GM21381 (cell line): ENCODE measurements around the gene EML2.
"Not testable (repeated sequence)": the region's sequence is repeated elsewhere in the genome, so short reads cannot be mapped to it uniquely, and the experiment has no call there.

Experiments used
- ATAC-seq: cut with Tn5 transposase; IDR thresholded peaks from one replicate; pipeline ENCODE4 v1.9.1; 2021; ENCODE audit warnings: mild to moderate bottlenecking, moderate library complexity; ENCODE audit not compliant: unreplicated experiment

Gene EML2

GRCh38 chr19:45650722-45651121, 11.5 kb upstream of the EML2 start:
- no peak for ATAC-seq

- no peak for ATAC-seq
Measured at GRCh38 chr19:45646345-45646698, 7.1 kb upstream of the EML2 start.

GRCh38 chr19:45645631-45646344, 6.6 kb upstream of the EML2 start:
- no peak for ATAC-seq

GRCh38 chr19:45645068-45645630, 6.0 kb upstream of the EML2 start:
- ATAC-seq, result no peak

- no peak for ATAC-seq
Measured at GRCh38 chr19:45643927-45644771, 5.0 kb upstream of the EML2 start.

DNA sequence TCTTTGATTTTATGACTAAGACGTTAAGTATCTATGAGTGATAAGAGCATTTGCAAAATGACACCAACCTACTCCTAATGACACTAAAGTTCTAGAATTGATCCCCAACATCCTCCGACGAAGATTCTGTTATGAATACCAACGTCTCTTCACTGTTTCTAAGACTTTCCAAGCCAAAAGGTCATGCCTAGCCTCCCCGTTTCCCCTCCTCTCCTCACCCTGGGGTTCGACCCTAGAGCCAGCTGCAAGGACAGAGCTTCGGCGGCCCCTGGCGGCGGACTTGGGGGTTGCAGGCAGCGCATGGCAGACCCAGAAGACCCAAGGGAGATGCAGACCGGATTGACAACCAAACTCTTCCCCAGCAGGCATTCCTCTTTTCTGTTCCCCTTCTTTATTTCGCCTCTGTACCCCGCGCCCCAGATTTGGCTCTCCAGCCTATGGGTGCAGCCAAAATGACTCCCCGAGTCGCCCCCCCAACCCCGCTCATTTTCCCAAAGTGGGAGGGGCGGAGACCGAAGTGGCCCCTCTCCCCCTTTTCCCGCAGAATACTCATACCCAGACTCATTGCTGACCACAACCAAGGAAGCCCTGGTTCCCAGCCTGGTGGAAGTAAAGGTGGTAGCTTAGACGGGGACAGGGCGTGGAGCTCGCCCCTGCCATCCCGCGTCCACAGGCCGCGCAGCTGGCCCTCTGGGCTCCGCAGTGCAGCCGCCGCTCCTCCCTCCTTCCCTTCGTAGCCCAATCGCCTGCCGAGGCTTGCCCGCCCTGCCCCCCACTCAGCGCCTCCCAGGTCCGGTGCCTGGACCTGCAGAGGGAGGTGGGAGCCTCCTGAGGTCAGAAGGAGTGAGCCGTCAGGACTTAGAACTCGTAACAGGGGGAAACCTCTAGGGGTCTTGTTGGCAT, 4.1 kb upstream of the EML2 start:
- ATAC-seq, result no peak

DNA sequence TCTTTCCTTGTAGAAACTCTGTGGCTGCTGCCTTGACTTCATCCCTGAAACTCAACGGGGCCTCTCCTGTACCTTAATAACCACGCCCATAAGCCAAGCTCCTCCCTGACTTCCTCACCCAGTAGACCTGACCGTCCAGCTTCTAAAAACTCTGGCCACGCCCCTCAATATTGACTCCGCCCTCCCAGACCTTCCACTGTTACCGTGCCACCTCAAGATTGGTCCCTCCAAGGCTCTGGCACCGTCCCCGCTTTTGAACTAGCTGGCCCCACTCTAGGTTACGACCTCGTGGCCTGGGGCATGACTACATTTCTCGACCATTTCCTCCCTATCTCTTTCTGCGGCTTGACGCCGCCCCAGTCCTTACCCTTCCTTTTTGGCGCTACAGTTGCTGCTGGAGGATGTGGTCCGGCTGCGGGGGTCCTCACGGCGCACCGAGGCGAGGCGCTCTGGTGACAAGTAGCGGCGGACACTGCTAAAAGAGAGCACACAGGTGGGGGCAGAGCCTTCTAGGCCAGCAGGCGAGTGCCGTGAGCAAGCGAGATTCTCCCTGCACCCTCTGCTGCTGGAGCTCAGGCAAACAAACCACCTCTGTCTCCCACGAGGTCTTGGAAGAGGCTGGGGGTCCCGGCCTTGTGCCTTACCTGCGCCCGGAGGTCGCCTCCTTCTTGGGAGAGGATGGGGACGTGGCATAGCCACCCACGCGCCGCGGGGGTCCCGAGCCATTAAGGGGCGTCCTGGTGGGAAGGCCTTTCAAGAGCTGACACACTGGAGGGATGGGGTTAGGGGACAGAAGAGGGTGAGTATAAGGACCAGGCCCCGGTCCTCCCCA, 2.3 kb upstream of the EML2 start:
- peak; percentile 38 for ATAC-seq

- ATAC-seq, result no peak
Measured at GRCh38 chr19:45640849-45641273, 1.7 kb upstream of the EML2 start.

- ATAC-seq, result no peak
Measured at GRCh38 chr19:45637890-45638667, 1.1 kb downstream of the EML2 start.

- no peak for ATAC-seq
Measured at GRCh38 chr19:45636902-45637301, 2.3 kb downstream of the EML2 start.

GRCh38 chr19:45636275-45636674, 2.9 kb downstream of the EML2 start:
- no peak for ATAC-seq

DNA sequence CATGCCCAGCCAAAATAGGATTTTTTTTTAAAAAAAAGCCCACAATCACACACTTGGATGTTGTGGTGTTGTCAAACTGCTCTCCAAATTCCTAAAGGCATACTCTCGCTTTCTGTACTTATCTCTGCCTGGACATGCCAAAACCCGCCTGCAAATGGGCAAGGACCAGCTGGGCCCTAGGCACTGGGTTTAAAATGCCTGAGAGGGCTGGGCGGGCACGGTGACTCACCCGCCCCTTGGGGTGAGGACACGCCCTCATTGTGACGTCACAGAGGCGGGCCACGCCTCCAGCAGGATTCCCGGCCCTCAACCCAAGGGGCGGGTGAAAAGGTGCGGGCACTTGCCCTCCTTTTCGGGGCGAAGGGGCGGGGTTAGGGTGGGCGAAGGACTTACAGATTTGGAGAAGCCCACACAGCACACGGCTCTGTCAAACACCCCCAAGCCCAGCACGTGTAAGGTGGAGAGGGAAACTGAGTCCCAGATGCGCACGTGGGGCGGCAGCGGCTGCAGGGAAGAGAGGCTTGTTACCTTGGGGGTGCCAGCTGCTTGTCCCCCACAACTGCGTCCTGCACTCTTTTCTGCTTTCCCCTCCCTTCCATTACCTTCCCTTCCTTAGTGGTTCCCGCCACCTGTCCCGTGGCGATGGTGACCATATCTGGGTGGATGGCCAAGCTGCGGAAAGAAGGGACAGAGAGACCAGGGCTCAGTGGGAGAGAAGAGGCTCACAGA, 6.6 kb downstream of the EML2 start:
- no peak for ATAC-seq

DNA sequence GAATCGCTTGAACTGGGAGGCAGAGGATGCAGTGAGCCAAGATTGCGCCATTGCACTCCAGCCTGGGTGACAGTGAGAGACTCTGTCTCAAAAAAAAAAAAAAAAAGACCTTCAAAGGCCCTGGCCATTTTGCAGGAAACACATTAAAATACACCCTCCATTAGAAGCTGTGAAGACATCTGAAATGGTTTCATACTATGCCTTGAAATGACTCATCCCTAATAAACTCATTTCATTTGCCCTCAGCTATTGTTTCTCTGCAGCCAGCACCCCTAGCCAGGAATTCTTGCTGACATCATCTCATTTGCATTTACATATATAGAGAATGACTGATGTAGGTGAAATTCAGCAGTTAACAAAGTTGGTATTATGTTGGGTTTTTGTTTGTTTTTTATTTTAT, 8.7 kb downstream of the EML2 start:
- no peak for ATAC-seq

DNA sequence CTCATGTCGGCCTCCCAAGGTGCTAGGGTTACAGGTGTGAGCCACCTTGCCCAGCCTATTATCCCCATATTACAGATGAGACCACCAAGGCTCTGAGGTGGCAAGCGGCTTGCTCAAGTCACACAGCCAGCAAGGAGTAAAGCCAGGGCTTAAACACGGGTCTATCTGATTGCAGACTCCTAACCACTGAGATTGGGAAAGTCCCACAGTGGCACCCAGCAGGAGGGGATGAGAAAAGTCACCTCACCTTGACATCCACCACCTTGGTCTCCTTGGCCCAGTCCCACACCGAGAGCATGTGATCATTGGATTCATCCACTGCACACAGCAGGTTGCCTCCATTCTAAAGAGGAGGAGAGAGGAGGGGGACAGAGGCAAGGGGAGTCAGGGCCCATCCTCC, 9.5 kb downstream of the EML2 start:
- ATAC-seq, result no peak

- not testable (repeated sequence) for ATAC-seq
Measured at GRCh38 chr19:45628219-45628618, 11.0 kb downstream of the EML2 start.

DNA sequence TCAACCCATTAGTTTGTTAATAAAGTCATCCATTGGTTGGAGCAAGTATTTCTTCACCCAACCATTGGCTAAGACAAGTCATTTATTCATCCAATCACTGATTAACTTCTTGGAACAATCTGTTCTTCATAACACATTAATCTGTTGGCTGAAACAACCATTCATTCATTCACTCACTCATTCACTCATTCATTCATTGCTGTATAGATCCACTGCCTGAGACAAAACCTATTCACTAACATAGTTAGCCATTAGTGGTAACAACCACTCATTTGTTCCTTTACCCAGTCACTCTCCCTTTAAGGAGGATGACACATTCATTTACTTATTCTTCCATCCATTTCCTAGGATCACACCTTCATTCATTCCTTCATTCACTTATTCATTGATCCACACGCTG, 15.2 kb downstream of the EML2 start:
- ATAC-seq, result no peak

DNA sequence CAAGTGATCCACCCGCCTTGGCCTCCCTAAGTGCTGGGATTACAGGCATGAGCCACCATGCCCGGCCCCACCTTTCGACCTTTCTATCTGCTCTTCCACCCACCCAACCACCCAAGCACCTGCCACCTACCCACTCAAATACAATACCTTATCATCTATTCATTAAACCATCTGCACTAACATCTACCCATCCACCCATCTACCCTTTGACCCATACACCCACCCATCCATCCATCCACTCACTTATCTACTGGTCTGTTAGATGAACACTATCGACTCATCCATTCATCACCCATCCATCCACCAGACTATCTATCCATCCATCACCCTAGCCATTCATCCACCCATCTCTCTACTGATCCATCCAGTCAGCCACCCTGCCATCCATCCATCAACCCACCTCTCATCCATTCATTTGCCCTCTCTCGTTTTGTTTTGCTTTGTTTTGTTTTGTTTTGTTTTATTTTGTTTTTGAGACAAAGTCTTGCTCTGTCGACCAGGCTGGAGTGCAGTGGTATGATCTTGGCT, 17.2 kb downstream of the EML2 start:
- no peak for ATAC-seq

GRCh38 chr19:45621389-45621788, 17.8 kb downstream of the EML2 start:
- ATAC-seq, result no peak

DNA sequence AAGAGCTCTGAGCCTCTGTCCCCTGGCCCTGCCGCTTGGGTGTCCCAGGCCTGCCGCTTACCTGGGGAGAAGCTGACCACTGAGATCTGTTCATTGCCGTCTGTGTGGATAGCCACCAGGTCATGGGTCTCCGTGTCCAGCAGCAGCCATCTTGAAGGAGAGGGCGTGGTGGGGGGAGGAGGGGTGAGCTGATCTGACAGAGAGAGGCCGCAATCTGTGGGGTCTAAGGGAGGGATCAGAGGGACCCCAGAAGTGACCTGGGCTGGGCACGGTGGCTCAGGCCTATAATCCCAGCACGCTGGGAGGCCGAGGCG, 22.5 kb downstream of the EML2 start:
- no peak for ATAC-seq
